Kidney epithelial cell (primary cell): ENCODE results near the gene HPCAL1. TPM values are rescaled to one million over a fixed set of nuclear protein-coding genes. Genes with fewer than 3 reads are reported as not detected.
A peak's percentile ranks its signal among the peaks of the same experiment; 100 is the strongest.

Source experiments
- DNase-seq: peaks from one replicate; pipeline ENCODE4 v3.0.0-alpha.2; 2010; ENCODE audit warnings: low read depth
- H3K27me3 ChIP-seq: 2 replicates; pipeline ENCODE4 v1.6.0; 2011; ENCODE audit warnings: low read length; ENCODE audit not compliant: control insufficient read depth, insufficient read depth
- H3K36me3 ChIP-seq: 2 replicates; pipeline ENCODE4 v1.5.1; 2011; ENCODE audit warnings: low read length; ENCODE audit not compliant: control insufficient read depth, insufficient read depth
- H3K4me3 ChIP-seq: 2 replicates; pipeline ENCODE4 v1.5.1; 2011; ENCODE audit warnings: low read depth, mild to moderate bottlenecking, control low read depth, low read length
- total RNA-seq: library from RNA; depleted of rRNA; stranded (reverse); fragments of >200 nt; gene quantifications from 2 replicates; pipeline ENCODE4 v1.2.3, GENCODE V29; 2015
- TF ChIP-seq, protein P1 (sequence below): IDR thresholded peaks from 2 replicates; pipeline ENCODE4 v1.5.1; 2011; ENCODE audit warnings: mild to moderate bottlenecking, moderate library complexity, low read length, control low read depth, inconsistent platforms; ENCODE audit not compliant: insufficient read depth, poor library complexity, severe bottlenecking

The HPCAL1 gene
- total RNA-seq, 1 donor from 2014 or later = 33.7 TPM

DNA sequence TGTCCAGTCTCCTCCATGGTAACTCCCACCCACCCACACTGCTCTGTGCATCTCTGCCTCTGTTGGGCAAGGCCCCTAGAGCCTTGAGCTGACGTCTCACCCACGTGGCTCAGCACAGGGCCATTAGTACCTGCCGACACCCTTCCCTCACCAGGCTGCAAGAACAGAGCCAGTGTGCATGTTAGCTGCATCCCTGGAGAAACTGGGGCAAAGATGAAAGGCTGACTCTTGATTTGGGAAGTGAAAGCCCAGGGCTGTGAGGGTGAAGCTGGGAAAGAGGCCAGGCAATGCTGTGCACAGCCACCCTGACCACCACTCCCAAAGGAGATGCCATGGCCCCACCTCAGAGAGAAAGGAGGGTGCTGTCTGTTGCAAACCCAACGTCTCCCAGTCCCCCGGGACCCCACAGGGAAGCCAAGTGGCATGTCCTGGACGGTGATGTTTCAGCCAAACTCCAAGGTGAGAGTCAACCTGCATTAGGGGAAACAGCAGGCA lies 20.0 kb upstream of the HPCAL1 start:
- no peak overlapping the region for H3K4me3 ChIP-seq
- TF ChIP-seq, protein P1, sequence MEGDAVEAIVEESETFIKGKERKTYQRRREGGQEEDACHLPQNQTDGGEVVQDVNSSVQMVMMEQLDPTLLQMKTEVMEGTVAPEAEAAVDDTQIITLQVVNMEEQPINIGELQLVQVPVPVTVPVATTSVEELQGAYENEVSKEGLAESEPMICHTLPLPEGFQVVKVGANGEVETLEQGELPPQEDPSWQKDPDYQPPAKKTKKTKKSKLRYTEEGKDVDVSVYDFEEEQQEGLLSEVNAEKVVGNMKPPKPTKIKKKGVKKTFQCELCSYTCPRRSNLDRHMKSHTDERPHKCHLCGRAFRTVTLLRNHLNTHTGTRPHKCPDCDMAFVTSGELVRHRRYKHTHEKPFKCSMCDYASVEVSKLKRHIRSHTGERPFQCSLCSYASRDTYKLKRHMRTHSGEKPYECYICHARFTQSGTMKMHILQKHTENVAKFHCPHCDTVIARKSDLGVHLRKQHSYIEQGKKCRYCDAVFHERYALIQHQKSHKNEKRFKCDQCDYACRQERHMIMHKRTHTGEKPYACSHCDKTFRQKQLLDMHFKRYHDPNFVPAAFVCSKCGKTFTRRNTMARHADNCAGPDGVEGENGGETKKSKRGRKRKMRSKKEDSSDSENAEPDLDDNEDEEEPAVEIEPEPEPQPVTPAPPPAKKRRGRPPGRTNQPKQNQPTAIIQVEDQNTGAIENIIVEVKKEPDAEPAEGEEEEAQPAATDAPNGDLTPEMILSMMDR = no peak
- H3K27me3 ChIP-seq = no peaks in the 10 kb centered on the region
- no peaks in the 10 kb centered on the region for H3K36me3 ChIP-seq
- no peak for DNase-seq

- Histone ChIP-seq H3K4me3 (no peak overlapping the region), H3K36me3 (no peaks in the 10 kb centered on the region), H3K27me3 (no peaks in the 10 kb centered on the region)
- TF ChIP-seq, protein P1 = no peak
- DNase-seq = peak; percentile 69
Observed at GRCh38 chr2:10283106-10284062, 19.3 kb upstream of the HPCAL1 start.

DNA sequence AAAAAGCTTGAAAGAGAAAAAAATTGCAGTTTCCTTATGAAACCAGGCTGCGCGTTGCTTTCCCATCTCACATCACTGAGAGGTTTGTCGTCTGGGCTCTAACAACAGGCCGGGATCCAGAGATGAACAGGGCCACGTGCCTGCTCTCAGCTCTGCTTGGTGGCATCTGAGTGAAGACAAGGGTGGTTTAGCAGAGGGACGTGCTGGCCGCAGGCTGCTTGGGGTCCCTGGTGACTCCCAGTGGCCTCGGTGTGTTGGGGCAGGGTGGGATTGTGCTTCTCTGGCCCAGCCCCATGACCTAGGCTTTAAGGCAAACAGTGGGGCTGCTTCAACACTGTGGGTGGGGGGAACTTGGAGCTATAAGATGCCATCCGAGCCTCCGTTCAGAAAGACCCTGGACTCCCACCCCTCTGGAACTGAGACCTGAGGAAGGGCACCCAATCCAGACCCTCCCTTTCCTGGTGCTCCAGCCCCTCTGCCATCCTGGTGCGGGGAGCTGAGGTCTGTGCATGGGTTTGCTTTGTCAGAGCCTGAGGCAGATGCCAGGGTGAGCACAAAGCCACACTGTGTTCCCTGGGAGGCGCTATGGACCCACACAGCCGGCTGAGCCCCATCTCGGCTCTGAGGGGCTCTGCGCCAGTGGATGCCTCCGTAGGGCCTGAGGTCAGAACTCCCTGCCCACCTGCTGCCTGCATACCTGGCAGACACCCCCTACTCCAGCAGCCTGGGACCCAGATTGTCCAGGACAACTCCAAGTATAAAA lies 18.4 kb upstream of the HPCAL1 start:
- DNase-seq = no peak
- TF ChIP-seq, protein P1 = no peak
- Histone ChIP-seq H3K36me3 (no peaks in the 10 kb centered on the region), H3K27me3 (no peaks in the 10 kb centered on the region), H3K4me3 (no peak overlapping the region)

DNA sequence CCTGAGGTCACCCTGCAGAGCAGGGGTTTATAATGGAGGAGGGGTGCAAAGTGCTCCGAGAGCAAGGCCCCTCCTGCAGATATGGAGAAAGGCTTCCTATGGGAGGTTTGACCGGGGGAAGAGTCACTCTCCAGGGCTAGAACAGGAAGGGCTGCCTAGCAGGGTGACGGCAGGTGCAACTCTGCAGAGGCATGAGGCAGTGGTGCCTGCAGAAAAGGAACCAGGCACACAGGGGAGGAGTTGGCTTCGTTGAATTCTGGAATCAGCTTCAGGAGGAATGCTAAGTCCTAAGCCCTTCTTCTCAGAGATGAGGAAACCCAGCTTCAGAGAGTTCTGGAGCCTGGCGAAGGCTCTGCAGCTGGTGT lies 17.5 kb upstream of the HPCAL1 start:
- H3K4me3 ChIP-seq = no peak overlapping the region
- H3K36me3 ChIP-seq = no peaks in the 10 kb centered on the region
- TF ChIP-seq, protein P1 = no peak
- H3K27me3 ChIP-seq = no peaks in the 10 kb centered on the region
- DNase-seq = no peak

DNA sequence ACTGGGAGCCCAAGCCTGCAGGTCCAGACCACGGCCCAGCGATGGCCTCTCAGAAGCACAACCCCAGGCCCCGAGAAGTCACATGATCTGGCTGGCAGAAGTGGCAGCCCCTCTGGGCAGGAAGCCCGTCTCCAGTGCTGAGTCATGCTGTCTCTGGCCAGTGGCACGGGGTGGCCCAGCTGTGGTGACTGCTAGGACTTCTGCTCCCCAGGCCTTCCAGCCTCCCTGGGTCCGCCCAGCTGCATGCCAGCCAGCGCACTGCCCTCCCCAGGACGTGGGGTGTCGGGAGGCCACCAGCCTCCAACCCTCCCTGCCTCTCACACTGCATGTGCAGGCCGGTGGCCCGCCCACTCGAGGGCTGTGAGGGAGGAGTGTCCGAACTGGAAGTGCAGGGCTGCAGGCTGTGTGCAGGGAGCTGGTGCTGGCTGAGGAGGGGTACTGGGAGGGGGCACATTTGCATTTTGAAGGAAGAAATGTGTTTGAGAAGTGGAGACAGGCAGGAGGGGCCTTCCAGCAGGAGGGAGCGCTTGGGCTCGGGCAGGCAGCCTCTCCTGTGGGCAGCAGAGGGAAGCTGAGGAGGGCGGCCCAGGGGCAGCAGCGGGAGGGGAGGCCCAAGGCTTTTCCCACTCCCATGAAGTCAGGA lies 17.0 kb upstream of the HPCAL1 start:
- Histone ChIP-seq H3K4me3 (no peak overlapping the region), H3K27me3 (no peaks in the 10 kb centered on the region), H3K36me3 (no peaks in the 10 kb centered on the region)
- no peak for DNase-seq
- TF ChIP-seq, protein P1 = no peak
